Loucy (cell line): ENCODE data around the gene SEMA3A.

Experiments used
- H2AFZ ChIP-seq: fragments of 200-600 bp; sonication (generic); 2 replicates; pipeline ENCODE4 v1.6.0; 2016; ENCODE audit warnings: antibody characterized with exemption, mild to moderate bottlenecking, low read length, moderate library complexity
- H3F3A ChIP-seq: fragments of 200-600 bp; 2 replicates; pipeline ENCODE4 v1.6.0; 2016; ENCODE audit warnings: antibody characterized with exemption, low read depth, mild to moderate bottlenecking
- H3K27me3 ChIP-seq: fragments of 200-600 bp; sonication (generic); 2 replicates; pipeline ENCODE4 v1.6.1; 2014; ENCODE audit warnings: low read length, mild to moderate bottlenecking; ENCODE audit not compliant: insufficient read depth, poor library complexity, severe bottlenecking
- H3K36me3 ChIP-seq: fragments of 200-600 bp; sonication (generic); 2 replicates; pipeline ENCODE4 v1.6.1; 2016; ENCODE audit warnings: low read length; ENCODE audit not compliant: insufficient read depth
- H3K4me1 ChIP-seq: fragments of 200-600 bp; sonication (generic); 2 replicates; pipeline ENCODE4 v1.5.1; 2014; ENCODE audit warnings: low read length, mild to moderate bottlenecking; ENCODE audit not compliant: insufficient read depth, poor library complexity, severe bottlenecking
- H3K4me2 ChIP-seq: fragments of 200-600 bp; sonication (generic); 2 replicates; pipeline ENCODE4 v1.6.0; 2014; ENCODE audit warnings: antibody characterized with exemption, low read length, low read depth, mild to moderate bottlenecking; ENCODE audit not compliant: poor library complexity, severe bottlenecking
- H3K4me3 ChIP-seq: fragments of 200-600 bp; sonication (generic); 2 replicates; pipeline ENCODE4 v1.5.1; 2014; ENCODE audit warnings: low read length, mild to moderate bottlenecking, mixed read lengths; ENCODE audit not compliant: poor library complexity, severe bottlenecking
- H3K79me2 ChIP-seq: fragments of 200-600 bp; sonication (generic); 2 replicates; pipeline ENCODE4 v1.6.1; 2014; ENCODE audit warnings: low read length; ENCODE audit not compliant: insufficient read depth
- H3K9ac ChIP-seq: fragments of 200-600 bp; sonication (generic); 2 replicates; pipeline ENCODE4 v1.6.0; 2014; ENCODE audit warnings: mild to moderate bottlenecking, low read depth, low read length, moderate library complexity; ENCODE audit not compliant: poor library complexity, severe bottlenecking
- H3K9me2 ChIP-seq: fragments of 200-600 bp; sonication (generic); replicated peaks from 2 replicates; pipeline ENCODE4 v1.6.1; 2016; ENCODE audit warnings: low read depth, low read length, mixed read lengths
- H3K9me3 ChIP-seq: fragments of 200-600 bp; sonication (generic); 2 replicates; pipeline ENCODE4 v1.6.1; 2014; ENCODE audit warnings: mild to moderate bottlenecking, antibody characterized with exemption, low read length, low read depth; ENCODE audit not compliant: insufficient read depth
- H4K20me1 ChIP-seq: fragments of 200-600 bp; sonication (generic); 2 replicates; pipeline ENCODE4 v1.6.0; 2014; ENCODE audit warnings: antibody characterized with exemption, low read length, mild to moderate bottlenecking; ENCODE audit not compliant: insufficient read depth, poor library complexity, severe bottlenecking
- EZH2phosphoT487 ChIP-seq: fragments of 200-600 bp; IDR thresholded peaks from 2 replicates; pipeline ENCODE4 v1.6.1; 2018; ENCODE audit warnings: antibody characterized with exemption, mild to moderate bottlenecking, moderate library complexity, borderline replicate concordance
- TF ChIP-seq, protein P1 (sequence below): fragments of 200-600 bp; sonication (generic); conservative IDR thresholded peaks from 2 replicates; pipeline ENCODE4 v1.5.1; 2014; ENCODE audit warnings: mild to moderate bottlenecking, antibody characterized with exemption, low read length

SEMA3A gene

GRCh38 chr7:84226759-84227158 is 32.2 kb upstream of the SEMA3A start:
- Histone ChIP-seq H4K20me1 (no peaks in the 10 kb centered on the region), H2AFZ (no peak overlapping the region), H3K9ac (no peak overlapping the region), H3K9me3 (no peaks in the 10 kb centered on the region), H3K36me3 (no peaks in the 10 kb centered on the region), H3F3A (no peaks in the 10 kb centered on the region), H3K9me2 (no peaks in the 10 kb centered on the region), H3K27me3 (no peaks in the 10 kb centered on the region), H3K4me1 (no peaks in the 10 kb centered on the region), H3K79me2 (no peaks in the 10 kb centered on the region), H3K4me2 (no peak overlapping the region), H3K4me3 (no peak overlapping the region)
- TF ChIP-seq, protein P1, sequence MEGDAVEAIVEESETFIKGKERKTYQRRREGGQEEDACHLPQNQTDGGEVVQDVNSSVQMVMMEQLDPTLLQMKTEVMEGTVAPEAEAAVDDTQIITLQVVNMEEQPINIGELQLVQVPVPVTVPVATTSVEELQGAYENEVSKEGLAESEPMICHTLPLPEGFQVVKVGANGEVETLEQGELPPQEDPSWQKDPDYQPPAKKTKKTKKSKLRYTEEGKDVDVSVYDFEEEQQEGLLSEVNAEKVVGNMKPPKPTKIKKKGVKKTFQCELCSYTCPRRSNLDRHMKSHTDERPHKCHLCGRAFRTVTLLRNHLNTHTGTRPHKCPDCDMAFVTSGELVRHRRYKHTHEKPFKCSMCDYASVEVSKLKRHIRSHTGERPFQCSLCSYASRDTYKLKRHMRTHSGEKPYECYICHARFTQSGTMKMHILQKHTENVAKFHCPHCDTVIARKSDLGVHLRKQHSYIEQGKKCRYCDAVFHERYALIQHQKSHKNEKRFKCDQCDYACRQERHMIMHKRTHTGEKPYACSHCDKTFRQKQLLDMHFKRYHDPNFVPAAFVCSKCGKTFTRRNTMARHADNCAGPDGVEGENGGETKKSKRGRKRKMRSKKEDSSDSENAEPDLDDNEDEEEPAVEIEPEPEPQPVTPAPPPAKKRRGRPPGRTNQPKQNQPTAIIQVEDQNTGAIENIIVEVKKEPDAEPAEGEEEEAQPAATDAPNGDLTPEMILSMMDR, result no peak
- TF ChIP-seq EZH2phosphoT487, result no peak

- Histone ChIP-seq H3K9me2 (no peaks in the 10 kb centered on the region), H3K4me3 (no peak overlapping the region), H3K4me1 (no peaks in the 10 kb centered on the region), H2AFZ (no peak overlapping the region), H3K9ac (no peak overlapping the region), H3K27me3 (no peaks in the 10 kb centered on the region), H3K36me3 (no peaks in the 10 kb centered on the region), H3F3A (no peaks in the 10 kb centered on the region), H3K79me2 (no peaks in the 10 kb centered on the region), H4K20me1 (no peaks in the 10 kb centered on the region), H3K4me2 (no peak overlapping the region), H3K9me3 (no peaks in the 10 kb centered on the region)
- TF ChIP-seq, protein P1, result no peak
- TF ChIP-seq EZH2phosphoT487, result no peak
Observed at GRCh38 chr7:84224505-84224904, 29.9 kb upstream of the SEMA3A start.

- Histone ChIP-seq H3K27me3 (no peaks in the 10 kb centered on the region), H3K9me3 (no peaks in the 10 kb centered on the region), H3K4me2 (no peak overlapping the region), H3K79me2 (no peaks in the 10 kb centered on the region), H3K9me2 (no peaks in the 10 kb centered on the region), H3F3A (no peaks in the 10 kb centered on the region), H2AFZ (no peak overlapping the region), H3K9ac (no peak overlapping the region), H3K4me3 (no peak overlapping the region), H3K4me1 (no peaks in the 10 kb centered on the region), H4K20me1 (no peaks in the 10 kb centered on the region), H3K36me3 (no peaks in the 10 kb centered on the region)
- TF ChIP-seq, protein P1, result no peak
- no peak for TF ChIP-seq EZH2phosphoT487
Observed at GRCh38 chr7:84219310-84219709, 24.7 kb upstream of the SEMA3A start.
